Left lobe of liver (tissue), 2 donors: Measurements from ENCODE around the gene CASK. TPM values are rescaled to one million over a fixed set of nuclear protein-coding genes. Genes with fewer than 3 reads are reported as not detected.

Experiments used
- ATAC-seq: fragments of 200-7000 bp; cut with Tn5 transposase; one replicate; pipeline ENCODE4 v1.9.1; 2020; ENCODE audit warnings: mild to moderate bottlenecking, moderate library complexity
- DNase-seq: peaks from one replicate; pipeline ENCODE4 v3.0.0-alpha.2; 2020; ENCODE audit warnings: low spot score
- total RNA-seq: library from RNA; stranded (reverse); gene quantifications from one replicate; pipeline ENCODE4 v1.2.1, GENCODE V29; 2021
- donor health status: DM: no; HTN: no; CAD: no; lungs with moderate emphysema.
- donor health status: DM: no; HTN: yes; CAD: no.

CASK gene
- total RNA-seq, 1 donor from 2014 or later = 13.8 TPM

DNA sequence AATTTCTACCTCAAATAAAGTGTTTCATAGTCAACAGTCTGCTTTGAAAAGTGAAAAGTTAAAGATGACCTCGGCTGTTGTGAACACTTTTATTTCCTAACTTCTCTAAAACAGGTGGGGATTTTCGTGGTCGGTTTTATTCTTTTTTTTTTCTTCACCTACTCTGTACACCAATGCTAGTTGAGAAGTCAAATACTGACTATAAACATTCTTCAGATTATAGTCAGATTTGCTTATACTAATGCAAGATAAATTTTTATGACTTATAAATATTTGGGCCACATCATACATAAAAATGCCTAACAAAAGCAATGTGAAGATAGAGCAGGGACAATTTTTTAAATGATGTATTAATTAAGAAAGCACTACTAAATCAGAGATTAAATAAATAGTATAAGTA, 332.7 kb downstream of the CASK start:
- no peak for ATAC-seq

DNA sequence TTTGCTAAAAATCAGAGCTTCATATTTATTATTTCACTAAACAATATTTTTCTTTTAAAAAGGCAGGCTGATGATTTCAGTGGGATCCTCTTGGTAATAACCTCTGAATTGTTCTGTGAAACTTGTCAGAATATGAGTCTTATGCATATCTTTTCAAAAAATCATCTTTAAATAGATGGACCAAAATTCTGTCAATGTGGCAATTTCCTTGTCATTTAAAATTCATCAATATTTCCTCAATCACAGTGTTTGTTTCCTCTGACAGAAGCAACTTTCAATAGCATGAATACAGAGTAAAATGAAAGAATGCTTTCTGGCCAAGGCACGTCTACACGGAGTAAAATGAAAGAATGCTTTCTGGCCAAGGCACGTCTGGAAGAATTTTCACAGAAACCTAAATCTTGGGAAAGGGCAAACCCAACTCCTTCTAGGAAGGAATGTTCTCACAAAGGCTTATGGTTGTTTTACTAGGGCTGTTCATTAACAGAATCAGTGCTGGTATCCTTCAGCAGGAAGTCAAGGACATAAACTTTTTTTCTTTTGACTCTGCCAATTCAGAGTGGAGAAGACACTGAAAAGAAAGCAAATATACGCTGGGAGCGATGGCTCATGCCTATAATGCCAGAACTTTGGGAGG, 333.6 kb downstream of the CASK start:
- ATAC-seq (no peak), DNase-seq (no peak)

More for the DNA sequence above, 332.7 kb downstream of the CASK start:
- no peak for DNase-seq

DNA sequence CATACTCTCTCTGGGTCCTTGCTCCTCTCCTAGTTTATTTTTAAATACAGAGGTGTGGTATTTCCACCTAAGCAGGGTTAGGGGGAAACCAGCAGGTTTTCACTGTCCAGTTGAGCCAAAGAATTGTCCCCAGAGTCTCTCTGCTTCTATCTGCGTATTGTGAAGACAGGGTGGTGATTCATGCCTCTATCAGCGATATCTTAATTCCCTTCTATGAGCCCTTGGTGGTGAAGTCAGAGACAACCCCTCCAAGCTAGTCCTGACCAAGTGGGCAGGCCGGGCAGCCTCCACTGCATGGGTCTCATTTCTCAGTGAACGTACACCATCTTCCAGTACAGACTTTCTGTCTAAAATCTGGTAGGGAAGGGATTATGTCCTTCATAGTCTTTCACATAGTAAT, 335.1 kb downstream of the CASK start:
- no peak for ATAC-seq
- DNase-seq = no peak

DNA sequence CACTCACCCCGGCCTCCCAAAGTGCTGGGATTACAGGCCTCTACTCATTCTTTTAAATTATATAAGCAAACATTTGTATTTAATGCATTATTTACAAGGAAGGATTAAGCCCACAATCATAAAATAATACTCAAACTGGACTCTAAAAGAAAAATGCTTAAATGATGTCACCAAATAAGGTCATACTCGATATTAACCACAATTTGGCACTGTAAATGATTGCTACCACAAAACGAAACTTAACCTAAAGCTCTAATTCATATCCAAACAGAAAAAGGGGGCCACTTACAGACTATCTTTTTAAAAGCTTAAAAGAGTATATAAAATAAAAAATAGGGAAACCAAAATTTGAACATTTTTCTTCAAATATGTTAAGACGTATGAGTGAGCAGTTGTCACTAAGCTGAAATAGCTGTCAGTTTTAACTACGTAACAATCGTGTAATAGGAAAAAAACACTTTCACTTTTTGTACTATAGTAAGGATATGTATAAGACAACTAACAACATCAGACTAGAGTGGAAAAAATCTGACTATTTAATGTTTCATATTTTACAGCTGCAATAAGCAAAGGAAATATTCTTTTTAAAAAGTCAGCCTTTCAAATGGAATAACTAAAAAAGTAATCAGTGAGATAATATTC, 342.8 kb downstream of the CASK start:
- DNase-seq (no peak), ATAC-seq (no peak)

DNA sequence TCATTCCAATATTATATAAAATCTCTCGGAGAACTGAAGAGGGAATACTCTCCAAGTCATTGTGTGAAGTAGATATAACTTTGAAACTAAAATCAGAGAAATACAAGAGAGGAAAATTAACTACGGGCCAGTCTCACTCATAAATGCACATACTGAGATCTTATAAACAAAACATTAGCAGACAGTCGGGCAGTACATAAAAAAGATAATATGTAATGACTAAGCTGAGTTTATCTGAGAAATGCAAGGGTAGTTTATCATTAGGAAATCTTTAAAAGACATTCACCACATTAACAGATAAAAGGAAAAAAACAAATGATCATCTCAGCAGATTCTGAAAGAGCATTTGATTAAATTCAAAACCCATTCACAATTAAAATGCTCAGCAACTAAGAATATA, 359.5 kb downstream of the CASK start:
- DNase-seq = no peak
- ATAC-seq = no peak

DNA sequence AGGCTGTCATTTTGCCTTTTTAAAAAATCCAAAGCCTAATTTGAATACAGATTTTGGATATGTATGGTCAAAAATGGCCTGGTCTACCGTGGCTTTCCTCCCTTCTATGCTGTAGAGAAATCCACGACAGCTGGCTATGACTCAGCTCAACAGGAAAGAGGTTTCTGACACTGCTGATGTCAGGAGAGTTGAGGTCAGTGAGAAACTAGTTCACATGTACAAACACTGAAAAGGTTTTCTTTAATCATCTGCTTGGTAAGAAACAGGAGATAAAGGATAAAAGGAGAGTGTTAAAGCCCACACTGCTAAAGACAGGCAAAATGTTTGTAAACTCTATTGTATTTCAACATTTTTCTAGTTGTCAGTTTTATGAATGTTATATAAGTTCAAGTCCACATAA, 362.3 kb downstream of the CASK start:
- peak; percentile 80 for ATAC-seq
- no peak for DNase-seq

DNA sequence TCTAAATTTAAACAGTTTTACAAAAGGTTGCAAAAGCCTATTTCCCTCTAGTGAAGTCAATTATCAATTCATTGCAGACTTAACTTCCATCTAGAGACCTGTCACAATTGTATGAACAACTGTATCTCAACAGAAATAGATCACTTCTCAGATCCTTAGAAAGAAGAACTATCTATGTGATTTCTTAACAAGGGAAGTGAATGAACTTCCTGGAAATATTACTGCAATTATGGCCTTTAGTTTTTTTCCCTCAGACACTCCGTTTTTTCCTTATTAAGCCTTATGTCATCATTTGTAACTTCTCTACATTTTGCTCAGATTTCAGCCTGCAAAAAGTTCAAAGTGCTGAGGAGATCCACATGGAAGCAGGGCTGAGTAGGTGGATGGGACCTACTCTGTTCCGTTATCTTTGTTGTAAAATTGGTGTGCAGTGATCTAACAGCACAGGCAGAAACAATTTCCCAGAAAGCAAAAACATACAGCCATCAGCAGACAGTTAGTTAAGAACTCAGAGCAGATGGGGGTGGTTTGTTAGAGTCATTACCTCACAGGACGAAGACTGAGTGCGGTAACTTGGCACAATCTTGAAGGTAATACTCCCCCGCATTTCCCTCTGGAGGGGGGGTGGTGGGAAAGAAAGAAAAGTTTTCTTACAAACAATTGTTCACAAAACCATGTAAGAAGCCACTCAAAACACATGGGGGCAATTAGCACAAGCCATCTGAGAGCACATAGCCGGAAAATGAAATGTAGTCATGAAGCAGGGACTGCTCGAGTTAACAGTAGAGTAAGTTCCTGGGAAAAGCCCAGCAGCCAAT, 363.9 kb downstream of the CASK start:
- no peak for ATAC-seq
- no peak for DNase-seq

DNA sequence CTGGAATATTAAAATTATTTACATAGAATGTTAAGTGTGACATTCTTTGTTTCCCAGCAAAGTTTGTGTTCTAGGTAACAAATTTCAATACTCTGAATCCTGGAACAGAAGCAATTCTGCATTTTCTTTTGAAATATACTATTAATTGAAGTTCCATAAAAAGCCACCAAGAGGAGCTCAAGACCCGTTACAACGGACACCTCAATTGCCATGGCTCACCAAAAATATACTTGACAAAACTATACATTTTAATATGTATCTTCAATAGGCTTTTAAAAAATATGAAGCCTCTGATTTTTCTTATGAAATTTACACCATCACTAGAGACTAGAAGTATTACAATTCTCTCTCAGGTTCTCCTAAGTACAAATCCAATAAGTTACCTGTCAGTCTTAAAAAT, 364.8 kb downstream of the CASK start:
- DNase-seq (no peak), ATAC-seq (peak; percentile 43)

DNA sequence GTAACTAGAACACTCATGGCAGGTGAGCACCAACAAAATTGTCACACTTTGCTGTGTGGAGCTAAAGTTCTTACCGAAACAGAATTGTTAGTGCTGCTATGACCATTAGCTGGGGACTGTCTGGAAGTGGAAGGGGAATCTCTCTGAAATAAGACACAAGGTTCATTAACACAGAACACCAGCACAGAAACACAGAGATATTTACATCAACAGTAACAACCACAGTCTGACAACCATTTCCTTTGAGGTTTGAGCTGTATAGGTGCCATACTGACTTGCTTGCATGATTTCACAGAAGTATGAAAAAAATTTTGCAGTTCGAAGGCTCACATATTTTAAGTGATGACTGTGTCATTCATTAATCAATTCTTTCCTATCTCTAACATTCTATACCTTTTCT, 366.4 kb downstream of the CASK start:
- no peak for ATAC-seq
- no peak for DNase-seq

DNA sequence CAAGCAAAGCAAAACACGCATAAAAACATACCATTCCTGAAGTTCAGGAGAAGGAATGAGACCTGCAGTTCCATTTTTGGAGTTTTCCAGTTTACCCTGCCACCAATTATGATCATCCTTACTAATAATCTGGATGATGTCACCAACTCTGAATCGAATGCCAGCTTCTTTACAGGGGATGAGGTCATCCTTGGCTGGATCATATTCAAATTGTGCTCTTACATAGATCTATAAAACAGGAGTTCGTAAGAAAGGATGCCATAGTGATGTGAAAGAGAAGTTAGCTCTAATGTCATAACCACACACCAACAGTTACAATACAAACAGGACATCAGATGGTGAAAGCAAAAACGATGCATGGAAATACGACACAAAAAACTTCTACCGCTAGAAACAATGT, 369.7 kb downstream of the CASK start:
- DNase-seq = no peak

DNA sequence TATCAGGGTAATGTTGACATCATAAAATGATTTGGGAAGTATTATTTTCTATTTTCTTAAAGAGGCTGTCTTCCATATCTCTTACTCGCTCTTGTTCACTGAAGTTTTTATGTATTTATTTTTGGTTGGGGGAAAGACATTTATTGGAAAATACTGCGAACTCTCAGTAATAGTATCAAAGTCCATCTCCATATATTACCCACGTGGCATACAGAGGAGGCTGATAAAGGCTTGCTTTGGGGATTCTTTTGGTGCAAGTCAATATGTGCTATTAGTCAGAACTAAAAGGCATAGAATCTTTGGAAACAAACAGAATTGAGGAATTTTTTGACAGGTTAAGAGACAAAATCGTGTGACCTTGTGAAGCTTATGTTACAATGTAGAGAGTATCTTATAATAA, 374.9 kb downstream of the CASK start:
- ATAC-seq (no peak), DNase-seq (no peak)

More for the DNA sequence above, 369.7 kb downstream of the CASK start:
- ATAC-seq = no peak

DNA sequence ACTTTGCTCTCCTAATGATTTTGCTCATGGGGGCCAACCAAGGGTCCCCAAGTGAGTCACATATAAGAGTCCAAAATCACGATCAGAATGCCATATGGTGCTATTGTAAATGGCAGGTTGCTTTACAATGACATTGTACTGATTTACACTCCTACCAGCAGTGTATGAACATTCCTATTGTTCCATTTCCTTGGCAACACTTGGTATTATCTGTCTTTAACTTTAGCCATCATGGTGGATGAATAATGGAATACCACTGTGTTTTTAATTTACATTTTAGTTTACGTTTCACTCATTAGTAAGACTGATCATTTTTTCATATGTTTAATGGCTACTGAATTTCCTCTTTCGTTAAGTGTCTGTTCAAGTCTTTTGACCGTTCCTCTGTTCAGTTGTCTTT, 379.7 kb downstream of the CASK start:
- ATAC-seq (no peak), DNase-seq (no peak)

DNA sequence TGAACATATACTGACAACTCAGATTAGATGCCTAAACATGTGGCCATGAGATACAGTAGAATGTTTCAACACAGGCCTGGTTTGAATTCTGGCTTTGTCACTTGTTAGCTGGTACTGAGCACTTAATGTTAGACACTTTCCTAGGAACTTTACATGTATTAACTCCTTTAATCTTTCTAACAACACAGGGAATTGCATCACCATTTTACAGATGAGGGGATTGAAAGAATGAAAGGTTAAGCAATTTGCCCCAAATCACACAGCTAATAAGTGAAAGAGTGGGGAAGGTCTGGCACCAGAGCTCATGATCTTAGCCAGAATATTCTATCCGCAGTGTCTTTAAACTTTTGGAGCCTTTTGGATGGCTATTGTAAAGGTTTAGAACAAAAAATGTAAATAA, 380.3 kb downstream of the CASK start:
- DNase-seq = no peak
- ATAC-seq = no peak

DNA sequence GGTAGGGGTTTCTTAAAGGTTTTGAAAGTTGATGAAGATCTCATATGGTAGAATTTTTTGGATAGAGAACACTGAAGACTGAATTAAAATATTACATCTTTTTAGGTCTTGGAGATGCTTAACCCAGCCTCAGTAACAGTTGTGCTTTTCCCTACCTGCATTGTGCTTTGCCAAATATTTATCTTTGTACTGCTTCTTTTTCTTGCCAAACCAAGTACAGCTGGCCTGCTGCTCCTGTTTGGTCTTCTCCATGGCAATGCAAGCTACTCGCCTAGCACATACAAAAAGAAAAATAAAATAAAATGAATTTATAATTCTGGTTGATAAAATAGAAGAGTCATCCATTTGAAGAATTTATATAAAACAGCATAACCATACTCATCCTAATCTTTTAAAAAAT, 380.8 kb downstream of the CASK start:
- DNase-seq (no peak), ATAC-seq (no peak)

DNA sequence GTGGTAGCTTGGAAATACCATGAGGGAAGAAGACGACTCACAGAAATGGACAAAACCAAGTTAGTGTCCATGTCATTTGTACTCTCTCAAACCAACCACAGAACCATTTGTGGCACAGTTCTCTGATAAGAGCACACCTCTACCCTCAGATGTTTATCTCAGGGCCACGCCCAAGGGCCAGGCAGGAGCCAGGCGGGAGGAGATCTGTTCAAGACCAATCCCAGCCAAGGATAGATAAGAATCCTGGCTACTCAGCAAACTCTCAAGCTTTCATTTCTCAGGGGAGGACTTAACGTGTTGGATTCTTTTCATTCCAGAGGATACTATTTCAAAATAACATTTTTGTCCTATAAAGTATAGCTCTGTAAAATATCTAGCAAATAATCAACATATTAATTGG, 381.2 kb downstream of the CASK start:
- ATAC-seq (no peak), DNase-seq (no peak)

DNA sequence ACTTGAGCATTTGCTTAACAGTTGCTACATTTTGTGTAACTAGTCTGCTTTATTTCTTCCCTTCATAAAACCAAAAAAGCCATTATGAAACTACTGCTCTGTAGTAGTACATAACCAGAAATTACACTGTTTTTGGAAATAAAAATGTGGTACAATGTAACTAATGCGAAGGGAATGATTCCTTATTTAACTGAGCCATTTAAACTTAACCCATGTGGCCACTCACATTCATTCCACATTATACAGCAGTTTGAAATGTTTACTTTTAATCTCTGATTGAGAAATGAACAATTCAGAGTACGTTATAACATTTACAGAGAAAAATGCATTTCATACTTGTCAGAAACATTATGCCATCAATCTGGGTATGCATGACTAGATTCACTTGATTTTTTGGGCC, 382.0 kb downstream of the CASK start:
- DNase-seq = no peak
- ATAC-seq = no peak

DNA sequence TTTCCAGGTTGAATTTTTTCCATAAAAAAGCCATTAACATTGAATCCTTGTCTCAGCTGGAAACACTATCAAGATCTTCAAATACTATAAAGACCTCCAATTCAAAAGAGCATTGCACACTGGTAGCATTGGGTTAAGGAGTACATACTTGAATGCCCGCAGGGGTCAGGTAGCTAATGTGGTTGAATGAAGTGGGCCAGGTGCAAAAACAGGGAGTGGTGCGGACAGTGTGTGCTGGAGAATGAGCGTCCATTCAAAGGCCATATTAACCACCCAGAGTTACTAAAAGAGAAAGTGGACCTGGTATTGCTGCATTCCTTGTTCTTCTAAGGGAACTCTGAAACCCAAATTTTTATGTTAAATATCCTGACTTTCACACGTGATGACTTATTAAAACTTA, 384.6 kb downstream of the CASK start:
- no peak for DNase-seq
- ATAC-seq = no peak

DNA sequence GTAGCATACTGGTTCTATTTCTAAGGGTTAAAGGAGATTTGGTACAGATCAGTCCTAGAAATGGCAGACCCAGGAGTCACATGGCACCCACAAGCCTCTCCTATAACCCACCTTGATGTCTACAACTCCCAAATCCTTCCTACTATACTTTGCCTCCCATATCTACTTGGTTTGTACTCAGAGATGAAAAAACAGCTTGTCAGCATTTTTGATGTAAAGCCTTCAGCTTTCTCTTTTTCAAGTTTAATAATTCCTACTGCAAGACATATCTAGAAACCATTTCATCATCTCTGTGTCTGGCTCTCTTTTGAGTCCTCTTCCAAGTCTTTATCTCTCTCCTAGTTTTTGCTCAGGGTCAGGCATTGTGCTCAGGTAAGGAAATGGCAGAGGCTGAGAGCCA, 393.3 kb downstream of the CASK start:
- no peak for DNase-seq
- no peak for ATAC-seq

DNA sequence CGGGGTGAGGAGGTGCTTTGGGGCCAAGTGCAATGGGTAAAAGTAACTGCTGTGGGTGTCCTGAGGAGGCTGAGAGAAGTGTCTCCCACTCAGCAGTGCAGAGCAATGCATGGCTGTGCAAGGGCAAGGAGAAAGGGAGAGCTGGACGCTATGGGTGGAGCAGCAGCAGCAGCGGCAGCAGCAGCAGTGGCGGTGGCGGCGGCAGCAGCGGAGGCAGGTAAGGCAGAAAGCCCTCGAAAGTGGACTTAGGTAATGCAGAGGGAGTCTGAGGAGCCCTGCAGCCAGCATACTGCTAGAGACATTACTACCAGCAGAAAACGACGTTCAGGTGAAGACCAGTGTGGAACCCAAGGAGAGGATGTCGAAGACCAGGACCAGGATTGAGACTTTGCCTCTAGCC, 394.1 kb downstream of the CASK start:
- ATAC-seq (no peak), DNase-seq (no peak)

DNA sequence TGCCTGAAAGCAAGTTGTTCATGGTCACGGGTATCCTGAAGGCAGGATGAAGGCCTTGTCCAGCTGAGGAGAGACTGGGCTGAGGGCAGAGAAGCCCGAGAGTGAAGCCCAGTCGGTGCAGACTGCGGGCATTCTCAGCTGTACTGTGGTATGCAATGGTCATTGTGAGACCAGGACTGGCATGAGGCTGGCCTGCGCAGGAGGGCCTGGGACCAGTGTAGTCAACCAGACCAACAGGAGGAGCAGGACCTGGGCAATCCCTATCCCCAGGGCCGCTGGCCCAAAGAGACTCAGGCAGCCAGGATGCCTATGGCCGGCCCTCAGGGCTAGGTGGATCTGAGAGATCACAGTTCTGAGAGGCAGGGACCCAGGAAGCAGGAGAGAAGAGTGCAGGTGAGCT, 394.6 kb downstream of the CASK start:
- DNase-seq (no peak), ATAC-seq (no peak)

DNA sequence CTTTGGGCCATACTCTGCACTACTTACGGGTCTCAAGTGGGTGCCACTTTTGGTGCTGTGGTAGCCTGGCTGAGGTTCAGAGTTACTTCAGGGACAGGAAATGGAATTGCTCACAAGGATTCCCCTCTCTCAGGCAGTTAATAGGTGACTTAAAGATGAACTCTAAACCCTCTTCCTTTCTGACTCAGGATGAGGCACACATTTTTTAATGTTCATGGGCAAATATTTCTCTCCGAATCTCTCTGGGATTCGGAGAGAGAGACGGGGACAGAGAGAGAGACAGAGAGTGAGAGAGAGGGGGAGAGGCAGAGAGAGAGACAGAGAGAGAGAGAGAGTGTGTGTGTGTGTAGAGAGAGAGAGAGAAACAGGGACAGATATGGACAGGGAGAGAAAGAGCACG, 396.4 kb downstream of the CASK start:
- no peak for ATAC-seq

DNA sequence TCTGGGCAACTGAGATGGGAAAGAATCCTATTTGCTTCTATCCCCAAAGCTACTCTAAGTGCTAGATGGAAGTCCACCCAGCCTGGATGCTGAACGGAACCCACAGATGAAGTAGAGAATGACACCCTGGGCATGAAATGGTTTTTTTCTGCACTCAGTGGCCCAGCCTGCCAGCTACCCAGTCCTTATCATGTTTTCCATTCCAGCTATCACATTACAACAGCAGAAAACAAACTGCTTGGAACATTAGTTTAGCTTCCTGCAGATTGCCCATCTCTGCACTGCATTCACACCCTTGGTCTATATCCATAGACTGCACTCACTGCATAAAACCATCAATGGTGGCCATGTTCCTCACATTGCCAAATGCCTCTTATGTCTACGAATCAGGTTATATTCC, 397.1 kb downstream of the CASK start:
- DNase-seq (no peak), ATAC-seq (no peak)

More for the DNA sequence above, 396.4 kb downstream of the CASK start:
- no peak for DNase-seq
